H1 (cell line): ENCODE results near the gene ABCG1. TPM values are rescaled to one million over a fixed set of nuclear protein-coding genes. Genes with fewer than 3 reads are reported as not detected.
A peak's percentile ranks its signal among the peaks of the same experiment; 100 is the strongest.
"Not testable (repeated sequence)": the region's sequence is repeated elsewhere in the genome, so short reads cannot be mapped to it uniquely, and the experiment has no call there.

ENCODE experiments used
- CTCF ChIA-PET: fragments of 300-600 bp; sonication (Branson Sonifier 250); formaldehyde crosslinking; loops from one replicate; lab custom pipeline; 2021; ENCODE audit not compliant: partially characterized antibody; lab: Charles Lee
- POLR2A ChIA-PET: fragments of 300-600 bp; sonication (Branson Sonifier 250); formaldehyde crosslinking; loops from one replicate; lab custom pipeline; 2021; ENCODE audit warnings: inconsistent platforms; ENCODE audit not compliant: partially characterized antibody; lab: Charles Lee
- DNase-seq, 2 experiments: peaks; one replicate each; pipeline versions ENCODE4 v3.0.0 to v3.0.0-alpha.2; 2010 to 2022; ENCODE audit warnings: low spot score in 2 of 2, low read depth in 1 of 2, mixed read lengths in 1 of 2
- FAIRE-seq: peaks from 2 replicates; lab custom pipeline; 2011; peaks lifted over from hg19 to GRCh38; lab: Jason Lieb, UNC
- H2AFZ ChIP-seq: 2 replicates; pipeline ENCODE4 v1.8.1; 2012; ENCODE audit warnings: low read length, inconsistent platforms
- H2AK5ac ChIP-seq: 2 replicates; pipeline ENCODE4 v1.6.1; 2013; ENCODE audit warnings: low read depth, low read length
- H2BK120ac ChIP-seq: replicated peaks from 2 replicates; pipeline ENCODE3; 2013; ENCODE audit warnings: low read depth, low read length, inconsistent platforms
- H2BK12ac ChIP-seq: 2 replicates; pipeline ENCODE4 v1.6.1; 2013; ENCODE audit warnings: low read depth, low read length
- H2BK15ac ChIP-seq: 2 replicates; pipeline ENCODE4 v1.6.1; 2013; ENCODE audit warnings: low read length
- H2BK20ac ChIP-seq: 2 replicates; pipeline ENCODE4 v1.6.1; 2013; ENCODE audit warnings: low read length
- H2BK5ac ChIP-seq: 2 replicates; pipeline ENCODE4 v1.6.1; 2013; ENCODE audit warnings: low read depth, low read length
- H3K14ac ChIP-seq: 2 replicates; pipeline ENCODE4 v1.6.1; 2013; ENCODE audit warnings: inconsistent platforms; ENCODE audit not compliant: insufficient read length
- H3K18ac ChIP-seq: 2 replicates; pipeline ENCODE4 v1.6.1; 2013; ENCODE audit warnings: low read length; ENCODE audit errors: extremely low read depth
- H3K23ac ChIP-seq: 2 replicates; pipeline ENCODE4 v1.6.1; 2013; ENCODE audit warnings: inconsistent platforms; ENCODE audit not compliant: insufficient read length
- H3K23me2 ChIP-seq: 2 replicates; pipeline ENCODE4 v1.6.1; 2013; ENCODE audit warnings: low read depth, low read length
- H3K27ac ChIP-seq: 2 replicates; pipeline ENCODE4 v1.6.1; 2011; ENCODE audit warnings: low read depth, low read length, inconsistent platforms
- H3K27me3 ChIP-seq, 4 experiments: replicated peaks in 1 of 4; 1 replicate in 1 of 4; 2 replicates in 3 of 4; pipeline versions ENCODE4 v1.6.1 to v1.8.1; 2011 to 2013; ENCODE audit warnings: low read length in 3 of 4, mild to moderate bottlenecking in 3 of 4, inconsistent platforms in 2 of 4, mixed read lengths in 2 of 4, moderate library complexity in 1 of 4; ENCODE audit not compliant: control insufficient read depth in 3 of 4, insufficient read depth in 3 of 4; ENCODE audit errors: extremely low read depth in 1 of 4
- H3K36me3 ChIP-seq, 4 experiments: 2 replicates each; pipeline versions ENCODE4 v1.6.1 to v1.8.1; 2011 to 2013; ENCODE audit warnings: mild to moderate bottlenecking in 4 of 4, low read length in 3 of 4, moderate library complexity in 2 of 4, control low read depth in 1 of 4, inconsistent platforms in 1 of 4; ENCODE audit not compliant: insufficient read depth in 4 of 4, control insufficient read depth in 2 of 4
- H3K4ac ChIP-seq: replicated peaks from 2 replicates; pipeline ENCODE3; 2013; ENCODE audit warnings: low read length, low read depth, mixed read lengths, inconsistent platforms; ENCODE audit not compliant: insufficient read length
- H3K4me1 ChIP-seq, 4 experiments: replicated peaks in 1 of 4; 1 replicate in 1 of 4; 2 replicates in 3 of 4; pipeline versions ENCODE4 v1.6.1 to v1.8.1; 2011 to 2013; ENCODE audit warnings: low read length in 3 of 4, inconsistent platforms in 2 of 4, mixed read lengths in 1 of 4; ENCODE audit not compliant: insufficient read depth in 4 of 4, control insufficient read depth in 3 of 4
- H3K4me2 ChIP-seq, 2 experiments: 2 replicates each; pipeline versions ENCODE4 v1.6.1 to v1.8.1; 2011 to 2013; ENCODE audit warnings: low read depth in 2 of 2, low read length in 2 of 2, control low read depth in 1 of 2, inconsistent platforms in 1 of 2, mild to moderate bottlenecking in 1 of 2; ENCODE audit not compliant: insufficient read depth in 1 of 2
- H3K4me3 ChIP-seq, 4 experiments: fragments of 200-600, 300-600 bp in 1 of 4; sonication (generic), shearing (Covaris generic), sonication (Bioruptor Twin) in 1 of 4; 2 replicates each; pipeline versions ENCODE4 v1.5.1 to v1.8.1; 2011 to 2016; ENCODE audit warnings: low read length in 4 of 4, low read depth in 3 of 4, control low read depth in 2 of 4, inconsistent platforms in 2 of 4, mild to moderate bottlenecking in 2 of 4, mixed read lengths in 1 of 4, moderate library complexity in 1 of 4; ENCODE audit not compliant: insufficient read depth in 2 of 4; ENCODE audit errors: extremely low read depth in 1 of 4
- H3K56ac ChIP-seq: replicated peaks from 2 replicates; pipeline ENCODE3; 2013; ENCODE audit warnings: low read depth, mild to moderate bottlenecking, mixed read lengths, low read length, inconsistent platforms; ENCODE audit not compliant: insufficient read length
- H3K79me1 ChIP-seq: 2 replicates; pipeline ENCODE4 v1.6.1; 2013; ENCODE audit warnings: low read depth, low read length, control low read depth
- H3K79me2 ChIP-seq, 2 experiments: 2 replicates each; pipeline versions ENCODE4 v1.6.1 to v1.8.1; 2012 to 2013; ENCODE audit warnings: low read length in 2 of 2, mild to moderate bottlenecking in 2 of 2, inconsistent platforms in 1 of 2; ENCODE audit not compliant: insufficient read depth in 2 of 2, control insufficient read depth in 1 of 2
- H3K9ac ChIP-seq, 4 experiments: replicated peaks in 1 of 4; 1 replicate in 1 of 4; 2 replicates in 3 of 4; pipeline versions ENCODE4 v1.6.1 to v1.8.1; 2011 to 2013; ENCODE audit warnings: low read depth in 3 of 4, low read length in 3 of 4, control low read depth in 2 of 4, mild to moderate bottlenecking in 2 of 4, moderate library complexity in 2 of 4, inconsistent platforms in 1 of 4; ENCODE audit errors: extremely low read depth in 1 of 4
- H3K9me3 ChIP-seq, 2 experiments: 2 replicates each; pipeline versions ENCODE4 v1.6.1 to v1.8.1; 2012 to 2013; ENCODE audit warnings: mild to moderate bottlenecking in 2 of 2, moderate library complexity in 2 of 2, control low read depth in 1 of 2, inconsistent platforms in 1 of 2, low read depth in 1 of 2, low read length in 1 of 2, mixed read lengths in 1 of 2; ENCODE audit not compliant: insufficient read depth in 2 of 2
- H4K20me1 ChIP-seq, 2 experiments: replicated peaks in 1 of 2; 2 replicates each; pipeline versions ENCODE3 to v1.8.1; 2011 to 2013; ENCODE audit warnings: inconsistent platforms in 2 of 2, low read length in 2 of 2, mild to moderate bottlenecking in 1 of 2; ENCODE audit not compliant: insufficient read depth in 2 of 2, control insufficient read depth in 1 of 2
- H4K5ac ChIP-seq: 2 replicates; pipeline ENCODE4 v1.6.1; 2013; ENCODE audit warnings: low read length, low read depth, mixed read lengths, inconsistent platforms; ENCODE audit not compliant: insufficient read length
- H4K8ac ChIP-seq: 2 replicates; pipeline ENCODE4 v1.8.0; 2013; ENCODE audit warnings: mild to moderate bottlenecking, moderate library complexity, low read length, inconsistent platforms; ENCODE audit not compliant: insufficient read depth; ENCODE audit errors: extremely low read depth
- H4K91ac ChIP-seq: replicated peaks from 2 replicates; pipeline ENCODE3; 2013; ENCODE audit warnings: low read length, mixed read lengths, inconsistent platforms; ENCODE audit not compliant: insufficient read length
- BCL11A ChIP-seq, 2 experiments: IDR thresholded peaks; one replicate each; pipeline ENCODE4 v1.6.1; 2011; ENCODE audit warnings: low read depth in 2 of 2, low read length in 2 of 2, mild to moderate bottlenecking in 2 of 2
- SIX5 ChIP-seq: IDR thresholded peaks from 2 replicates; pipeline ENCODE4 v1.6.1; 2011; ENCODE audit warnings: mild to moderate bottlenecking, low read depth, low read length
- WGBS, 2 experiments: shearing (Covaris generic) in 1 of 2; methylation state at CpG; one replicate each; pipeline versions ENCODE4 v1.1.6 to v1.1.7; 2013 to 2015; ENCODE audit warnings: low lambda C conversion rate in 2 of 2, mixed read lengths in 2 of 2, inconsistent platforms in 1 of 2, low coverage in 1 of 2, missing lambda C conversion rate in 1 of 2; ENCODE audit not compliant: insufficient replicate concordance in 2 of 2, insufficient coverage in 1 of 2, insufficient read length in 1 of 2; ENCODE audit errors: extremely low coverage in 1 of 2, missing lambda C conversion rate in 1 of 2; 5-methylcytosine and 5-hydroxymethylcytosine counted together
- polyA plus RNA-seq, 7 experiments: library from polyadenylated mRNA; depleted of rRNA in 3 of 7; stranded (reverse) in 5 of 7; unstranded in 2 of 7; fragments of >200 nt in 5 of 7; fragments of 200-250 nt in 2 of 7; gene quantifications; 1 replicate in 5 of 7; 2 replicates in 1 of 7; 4 replicates in 1 of 7; pipeline versions ENCODE4 v1.2.1 to v1.2.3, GENCODE V29; 2011 to 2013; ENCODE audit warnings: missing spikeins in 2 of 7, mixed read lengths in 2 of 7
- total RNA-seq: library from RNA; stranded (reverse); fragmentation: NEBNext Ultra II Directional; extraction: Animal tissue kit (Norgen Biotek cat#: 25700); gene quantifications from 2 replicates; pipeline ENCODE4 v1.2.1, GENCODE V29; 2021
- TF ChIP-seq, protein P1 (sequence below): IDR thresholded peaks from 2 replicates; pipeline ENCODE4 v1.6.1; 2012; ENCODE audit warnings: low read length, inconsistent platforms

The ABCG1 gene
- total and polyA plus RNA-seq, 2 of the 8 experiments (the other 6 are each of a cell fraction or from before 2014, with no cell fraction given), result 2.1 to 4.0 TPM

DNA sequence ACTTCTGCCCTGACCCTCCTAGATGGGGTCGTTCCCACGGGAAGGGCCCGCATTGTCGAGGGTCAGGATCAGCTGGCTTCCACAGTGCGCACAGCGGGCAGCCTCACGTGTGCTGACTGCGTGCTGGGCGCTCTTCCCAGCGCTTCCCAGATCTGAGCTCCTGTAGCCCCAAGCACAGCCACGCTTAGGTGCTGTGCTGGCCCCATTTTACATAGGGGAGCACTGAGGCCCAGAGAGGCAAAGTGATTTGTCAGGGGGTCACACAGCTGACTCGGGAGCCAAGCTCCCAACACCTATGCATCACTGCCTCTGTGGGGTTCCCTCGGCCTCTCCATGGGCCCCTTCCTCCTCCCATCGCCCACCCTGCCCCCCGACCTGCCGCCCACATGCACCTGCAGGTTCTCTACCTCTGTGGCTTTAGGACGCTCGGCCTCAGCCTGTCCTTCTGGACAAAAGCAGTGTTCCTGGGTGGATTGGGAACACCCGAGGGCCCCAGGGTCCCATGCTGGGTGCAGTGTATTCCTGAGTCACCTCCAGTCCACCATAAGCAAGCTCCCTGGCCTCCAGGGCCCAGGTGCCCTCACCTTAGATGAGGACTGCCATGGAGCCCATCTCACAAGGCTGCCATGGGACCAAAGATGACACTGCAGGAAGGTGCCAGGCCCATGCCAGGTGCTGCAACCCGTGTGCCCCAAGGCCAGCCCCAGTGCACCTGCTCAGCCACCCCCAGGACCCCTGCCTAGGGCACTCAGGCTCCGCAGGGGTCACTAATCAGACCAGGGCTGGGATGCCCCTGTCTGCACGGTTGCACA, 73.0 kb downstream of the ABCG1 start (continued):
- TF ChIP-seq SIX5 (no peak), BCL11A (IDR thresholded peaks at IDR 0.05; ENCODE audit: low read depth in 2 of 2, low read length in 2 of 2) (no peak)
- TF ChIP-seq, protein P1, sequence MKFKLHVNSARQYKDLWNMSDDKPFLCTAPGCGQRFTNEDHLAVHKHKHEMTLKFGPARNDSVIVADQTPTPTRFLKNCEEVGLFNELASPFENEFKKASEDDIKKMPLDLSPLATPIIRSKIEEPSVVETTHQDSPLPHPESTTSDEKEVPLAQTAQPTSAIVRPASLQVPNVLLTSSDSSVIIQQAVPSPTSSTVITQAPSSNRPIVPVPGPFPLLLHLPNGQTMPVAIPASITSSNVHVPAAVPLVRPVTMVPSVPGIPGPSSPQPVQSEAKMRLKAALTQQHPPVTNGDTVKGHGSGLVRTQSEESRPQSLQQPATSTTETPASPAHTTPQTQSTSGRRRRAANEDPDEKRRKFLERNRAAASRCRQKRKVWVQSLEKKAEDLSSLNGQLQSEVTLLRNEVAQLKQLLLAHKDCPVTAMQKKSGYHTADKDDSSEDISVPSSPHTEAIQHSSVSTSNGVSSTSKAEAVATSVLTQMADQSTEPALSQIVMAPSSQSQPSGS, result no peak

GRCh38 chr21:42292563-42293142, 73.7 kb downstream of the ABCG1 start:
- CTCF ChIA-PET, H4K5ac ChIP-seq, H3K79me2 ChIP-seq, H3K23ac ChIP-seq, H3K9ac ChIP-seq, H3K9me3 ChIP-seq, H3K18ac ChIP-seq, H3K4me2 ChIP-seq, H3K4me3 ChIP-seq, H2BK120ac ChIP-seq, H4K91ac ChIP-seq, H2AFZ ChIP-seq, DNase-seq, FAIRE-seq, H3K27me3 ChIP-seq, POLR2A ChIA-PET, H3K14ac ChIP-seq, H3K27ac ChIP-seq, H3K4me1 ChIP-seq, H3K79me1 ChIP-seq, H4K8ac ChIP-seq, H3K4ac ChIP-seq, H3K36me3 ChIP-seq: not testable (repeated sequence)
- Histone ChIP-seq H2BK20ac (peak overlapping the region; percentile 61), H2AK5ac (peak overlapping the region; percentile 97), H2BK5ac (peak overlapping the region; percentile 76; the same call in 1 of the 2 replicates), H2BK12ac (peak overlapping the region; percentile 95; the same call in 1 of the 2 replicates), H4K20me1 (peaks cover 0 to 11% of the 10 kb centered on the region in 2 experiments), H2BK15ac (peak overlapping the region; percentile 99), H3K23me2 (peaks cover 16% of the 10 kb centered on the region; the same call in 1 of the 2 replicates), H3K56ac (peak overlapping the region; percentile 98)
- 95 to 100% methylated on average over 1 to 4 of the region's 4 CpGs for whole genome bisulfite sequencing, 2 experiments
